Keratinocyte (primary cell): Measurements from ENCODE around the gene KDM2A.

Source experiments
- CTCF ChIP-seq, 3 experiments: IDR thresholded peaks in 1 of 3; conservative IDR thresholded peaks in 1 of 3; optimal IDR thresholded peaks in 1 of 3; 2 replicates in 2 of 3; 3 replicates in 1 of 3; pipeline versions ENCODE3 to v1.5.1; 2011; ENCODE audit warnings: low read length in 3 of 3, mild to moderate bottlenecking in 3 of 3, moderate library complexity in 2 of 3, control low read depth in 1 of 3, inconsistent platforms in 1 of 3; ENCODE audit not compliant: insufficient read depth in 2 of 3; ENCODE audit errors: extremely low read depth in 1 of 3
- EZH2 ChIP-seq: IDR thresholded peaks from one replicate; pipeline ENCODE4 v1.6.1; 2012; ENCODE audit warnings: inconsistent platforms, mild to moderate bottlenecking, low read length, moderate library complexity

- TF ChIP-seq CTCF (optimal IDR thresholded peaks at IDR 0.05 in 1 of 3, IDR thresholded peaks at IDR 0.05 in 1 of 3, conservative IDR thresholded peaks at IDR 0.05 in 1 of 3; ENCODE audit: extremely low read depth in 1 of 3, insufficient read depth in 2 of 3, low read length in 3 of 3) (no peak), EZH2 (no peak)
These were observed 170.2 kb downstream of the KDM2A start, which contains the start of gene ANKRD13D for GRCh38 chr11:67289226-67289650.
